Astrocyte (in vitro differentiated cells and primary cell): ENCODE measurements around the gene TLE7. TPM values are rescaled to one million over a fixed set of nuclear protein-coding genes. Genes with fewer than 3 reads are reported as not detected.

ENCODE experiments used
- DNase-seq: peaks from one replicate; pipeline ENCODE4 v3.0.0-alpha.2; 2010; ENCODE audit warnings: low read depth
- FAIRE-seq: peaks from 2 replicates; lab custom pipeline; 2011; peaks lifted over from hg19 to GRCh38; lab: Jason Lieb, UNC
- H2AFZ ChIP-seq: 2 replicates; pipeline ENCODE4 v1.6.0; 2012; ENCODE audit warnings: low read depth, low read length, inconsistent platforms
- H3K27ac ChIP-seq: 2 replicates; pipeline ENCODE4 v1.5.1; 2011; ENCODE audit warnings: low read depth, low read length, inconsistent platforms
- H3K27me3 ChIP-seq: 2 replicates; pipeline ENCODE4 v1.6.0; 2011; ENCODE audit warnings: low read length, inconsistent platforms; ENCODE audit not compliant: insufficient read depth
- H3K36me3 ChIP-seq: 2 replicates; pipeline ENCODE4 v1.5.1; 2011; ENCODE audit warnings: low read length, inconsistent platforms; ENCODE audit not compliant: insufficient read depth
- H3K4me1 ChIP-seq: 2 replicates; pipeline ENCODE4 v1.5.1; 2011; ENCODE audit warnings: low read length, inconsistent platforms; ENCODE audit not compliant: insufficient read depth
- H3K4me2 ChIP-seq: 2 replicates; pipeline ENCODE4 v1.6.0; 2012; ENCODE audit warnings: low read length, inconsistent platforms
- H3K4me3 ChIP-seq: 2 replicates; pipeline ENCODE4 v1.5.1; 2011; ENCODE audit warnings: low read depth, mild to moderate bottlenecking, low read length, inconsistent platforms; ENCODE audit not compliant: insufficient read depth
- H3K79me2 ChIP-seq: 2 replicates; pipeline ENCODE4 v1.6.0; 2012; ENCODE audit warnings: mild to moderate bottlenecking, low read length, inconsistent platforms; ENCODE audit not compliant: insufficient read depth
- H3K9ac ChIP-seq: 2 replicates; pipeline ENCODE4 v1.6.0; 2012; ENCODE audit warnings: mild to moderate bottlenecking, low read length, inconsistent platforms
- H3K9me3 ChIP-seq: 2 replicates; pipeline ENCODE4 v1.5.1; 2012; ENCODE audit warnings: low read depth, mild to moderate bottlenecking, low read length, inconsistent platforms; ENCODE audit not compliant: insufficient read depth
- H4K20me1 ChIP-seq: 2 replicates; pipeline ENCODE4 v1.6.0; 2012; ENCODE audit warnings: low read length, inconsistent platforms; ENCODE audit not compliant: insufficient read depth
- H3K27ac Mint-ChIP-seq: one replicate; pipeline ENCODE4 v1.8.0; 2021; ENCODE audit warnings: mild to moderate bottlenecking, mixed read lengths; ENCODE audit not compliant: unreplicated experiment
- H3K27me3 Mint-ChIP-seq: one replicate; pipeline ENCODE4 v1.8.0; 2021; ENCODE audit warnings: low read depth, mixed read lengths; ENCODE audit not compliant: unreplicated experiment
- H3K36me3 Mint-ChIP-seq: one replicate; pipeline ENCODE4 v1.8.0; 2021; ENCODE audit warnings: low read depth, mixed read lengths; ENCODE audit not compliant: unreplicated experiment
- H3K4me1 Mint-ChIP-seq: one replicate; pipeline ENCODE4 v1.8.0; 2021; ENCODE audit warnings: low read depth, mixed read lengths; ENCODE audit not compliant: unreplicated experiment
- H3K4me3 Mint-ChIP-seq: one replicate; pipeline ENCODE4 v1.8.0; 2021; ENCODE audit warnings: mild to moderate bottlenecking, moderate library complexity, mixed read lengths; ENCODE audit not compliant: unreplicated experiment
- H3K9me3 Mint-ChIP-seq: one replicate; pipeline ENCODE4 v1.8.0; 2021; ENCODE audit warnings: mild to moderate bottlenecking, mixed read lengths; ENCODE audit not compliant: unreplicated experiment
- EZH2 ChIP-seq: IDR thresholded peaks from 2 replicates; pipeline ENCODE4 v1.6.1; 2012; ENCODE audit warnings: mild to moderate bottlenecking, low read length, inconsistent platforms; ENCODE audit not compliant: insufficient read depth
- total RNA-seq: library from RNA; stranded (reverse); gene quantifications from 2 replicates; pipeline ENCODE4 v1.2.1, GENCODE V29; 2021
- TF ChIP-seq, protein P1 (sequence below): IDR thresholded peaks from 2 replicates; pipeline ENCODE4 v1.5.1; 2011; ENCODE audit warnings: low read depth, mild to moderate bottlenecking, inconsistent platforms, low read length, moderate library complexity; ENCODE audit not compliant: insufficient read depth

Gene TLE7
- total RNA-seq, 1 donor from 2014 or later = not detected

DNA sequence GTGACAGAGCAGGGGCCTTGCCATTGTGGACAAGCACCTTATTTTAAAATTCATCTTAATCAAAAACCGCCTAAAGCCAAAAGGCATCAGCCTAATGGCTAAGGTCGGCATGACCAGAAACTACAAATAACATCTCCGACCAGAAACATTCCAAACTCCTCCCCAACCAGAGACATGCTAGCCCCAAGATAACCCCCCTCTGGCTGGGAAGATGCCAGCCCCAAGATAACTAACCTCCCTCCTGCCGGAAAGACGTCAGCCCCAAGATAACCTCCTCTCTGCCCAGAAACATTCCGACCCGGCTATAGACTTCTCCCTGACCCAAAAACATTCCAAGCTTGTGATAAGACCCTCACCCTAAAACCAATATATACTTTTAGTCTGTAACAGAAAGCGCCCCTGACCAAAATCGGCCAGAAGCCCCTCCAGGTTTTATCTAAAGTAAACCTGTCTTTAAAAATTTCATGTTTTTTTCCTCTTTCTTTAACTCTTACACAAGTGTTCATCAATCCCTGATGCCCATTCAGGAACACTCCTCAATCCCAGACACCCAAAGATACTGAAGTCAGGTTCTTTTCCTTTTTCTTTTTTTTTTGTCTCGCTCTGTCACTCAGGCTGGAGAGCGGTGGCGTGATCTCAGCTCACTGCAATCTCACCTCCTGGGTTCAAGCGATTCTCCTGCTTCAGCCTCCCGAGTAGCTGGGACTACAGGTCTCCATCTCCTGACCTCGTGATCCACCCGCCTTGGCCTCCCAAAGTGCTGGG is 32.7 kb downstream of the TLE7 start:
- FAIRE-seq (no peak), DNase-seq (no peak)
- peaks cover 3% of the 10 kb centered on the region for H3K9me3 ChIP-seq
- H3K79me2 ChIP-seq = no peaks in the 10 kb centered on the region
- no peak overlapping the region for H3K4me2 ChIP-seq
- Mint-ChIP-seq H3K4me1 (no peaks in the 10 kb centered on the region), H3K27me3 (peaks cover 40% of the 10 kb centered on the region), H3K36me3 (peaks cover under 1% of the 10 kb centered on the region), H3K9me3 (peaks cover 11% of the 10 kb centered on the region), H3K4me3 (no peak overlapping the region), H3K27ac (no peak overlapping the region)
- no peaks in the 10 kb centered on the region for H3K4me1 ChIP-seq
- TF ChIP-seq EZH2 = no peak
- TF ChIP-seq, protein P1, sequence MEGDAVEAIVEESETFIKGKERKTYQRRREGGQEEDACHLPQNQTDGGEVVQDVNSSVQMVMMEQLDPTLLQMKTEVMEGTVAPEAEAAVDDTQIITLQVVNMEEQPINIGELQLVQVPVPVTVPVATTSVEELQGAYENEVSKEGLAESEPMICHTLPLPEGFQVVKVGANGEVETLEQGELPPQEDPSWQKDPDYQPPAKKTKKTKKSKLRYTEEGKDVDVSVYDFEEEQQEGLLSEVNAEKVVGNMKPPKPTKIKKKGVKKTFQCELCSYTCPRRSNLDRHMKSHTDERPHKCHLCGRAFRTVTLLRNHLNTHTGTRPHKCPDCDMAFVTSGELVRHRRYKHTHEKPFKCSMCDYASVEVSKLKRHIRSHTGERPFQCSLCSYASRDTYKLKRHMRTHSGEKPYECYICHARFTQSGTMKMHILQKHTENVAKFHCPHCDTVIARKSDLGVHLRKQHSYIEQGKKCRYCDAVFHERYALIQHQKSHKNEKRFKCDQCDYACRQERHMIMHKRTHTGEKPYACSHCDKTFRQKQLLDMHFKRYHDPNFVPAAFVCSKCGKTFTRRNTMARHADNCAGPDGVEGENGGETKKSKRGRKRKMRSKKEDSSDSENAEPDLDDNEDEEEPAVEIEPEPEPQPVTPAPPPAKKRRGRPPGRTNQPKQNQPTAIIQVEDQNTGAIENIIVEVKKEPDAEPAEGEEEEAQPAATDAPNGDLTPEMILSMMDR = no peak
- H3K9ac ChIP-seq = no peak overlapping the region
- H3K27ac ChIP-seq = no peak overlapping the region
- H3K4me3 ChIP-seq = no peak overlapping the region
- H3K36me3 ChIP-seq = no peaks in the 10 kb centered on the region
- H4K20me1 ChIP-seq = no peaks in the 10 kb centered on the region
- H2AFZ ChIP-seq = no peak overlapping the region
- peaks cover 4% of the 10 kb centered on the region for H3K27me3 ChIP-seq

DNA sequence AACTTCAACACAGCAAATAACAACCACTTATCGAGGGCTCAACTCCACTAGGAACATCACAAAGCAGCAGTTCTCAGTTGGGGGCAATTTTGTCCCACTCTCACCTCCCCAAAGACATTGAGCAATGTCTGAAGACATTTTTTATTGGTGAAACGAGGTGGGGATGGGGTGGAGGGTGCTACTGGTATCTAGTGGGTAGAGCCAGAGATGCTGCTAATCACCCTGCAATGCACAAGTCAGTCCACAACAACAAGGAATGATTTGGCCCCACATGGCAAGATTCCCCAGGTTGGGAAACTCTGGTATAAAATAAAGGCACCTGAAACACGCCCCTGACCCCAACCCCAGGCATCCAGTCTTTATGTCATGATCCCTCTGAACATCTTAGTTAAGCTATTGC is 33.3 kb downstream of the TLE7 start:
- no peak overlapping the region for H3K9ac ChIP-seq
- H3K9me3 Mint-ChIP-seq = peaks cover 12% of the 10 kb centered on the region
- H3K27me3 Mint-ChIP-seq = peaks cover 36% of the 10 kb centered on the region
- H3K4me3 Mint-ChIP-seq = no peak overlapping the region
- H3K36me3 Mint-ChIP-seq = peaks cover 3% of the 10 kb centered on the region
- DNase-seq = no peak
- peaks cover 3% of the 10 kb centered on the region for H3K9me3 ChIP-seq
- H4K20me1 ChIP-seq = no peaks in the 10 kb centered on the region
- H3K36me3 ChIP-seq = no peaks in the 10 kb centered on the region
- no peak overlapping the region for H3K27ac Mint-ChIP-seq
- no peak for FAIRE-seq
- TF ChIP-seq, protein P1 = no peak
- TF ChIP-seq EZH2 = no peak
- no peak overlapping the region for H3K27ac ChIP-seq
- no peaks in the 10 kb centered on the region for H3K4me1 ChIP-seq
- no peaks in the 10 kb centered on the region for H3K4me1 Mint-ChIP-seq
- H3K27me3 ChIP-seq = peaks cover 4% of the 10 kb centered on the region
- no peak overlapping the region for H3K4me3 ChIP-seq
- H3K79me2 ChIP-seq = no peaks in the 10 kb centered on the region
- no peak overlapping the region for H2AFZ ChIP-seq
- H3K4me2 ChIP-seq = no peak overlapping the region

DNA sequence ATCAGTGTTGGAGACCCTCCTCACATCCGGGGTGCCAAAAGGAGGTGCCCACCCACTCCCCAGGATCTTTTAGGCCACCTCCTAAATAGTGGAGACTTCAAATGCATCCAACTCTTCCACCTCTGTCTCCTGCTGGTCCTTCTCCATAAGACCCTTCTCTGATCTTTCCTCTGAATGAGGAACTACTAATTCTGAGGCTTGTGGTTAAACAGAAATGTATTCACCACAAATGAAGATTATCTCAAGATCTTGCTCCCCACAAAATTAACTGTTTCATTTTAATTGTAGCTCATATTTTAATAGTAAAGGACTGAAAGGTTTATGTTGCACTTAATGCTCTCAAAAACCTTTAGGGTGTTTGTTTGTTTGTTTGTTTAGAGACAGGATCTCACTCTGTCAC is 34.1 kb downstream of the TLE7 start:
- peaks cover 3% of the 10 kb centered on the region for H3K9me3 ChIP-seq
- peaks cover 12% of the 10 kb centered on the region for H3K9me3 Mint-ChIP-seq
- no peaks in the 10 kb centered on the region for H3K4me1 ChIP-seq

More for the DNA sequence above, 34.1 kb downstream of the TLE7 start:
- no peak for DNase-seq
- H3K27me3 Mint-ChIP-seq = peaks cover 36% of the 10 kb centered on the region
- no peaks in the 10 kb centered on the region for H3K4me1 Mint-ChIP-seq
- no peak for FAIRE-seq
- H3K27ac ChIP-seq = no peak overlapping the region
- H3K4me3 ChIP-seq = no peak overlapping the region
- H3K36me3 Mint-ChIP-seq = peaks cover 3% of the 10 kb centered on the region
- H3K27me3 ChIP-seq = peaks cover 4% of the 10 kb centered on the region
- H3K9ac ChIP-seq = no peak overlapping the region
- H3K36me3 ChIP-seq = no peaks in the 10 kb centered on the region
- H3K27ac Mint-ChIP-seq = no peak overlapping the region
- H3K79me2 ChIP-seq = no peaks in the 10 kb centered on the region
- no peak overlapping the region for H3K4me2 ChIP-seq
- no peak for TF ChIP-seq EZH2
- H4K20me1 ChIP-seq = no peaks in the 10 kb centered on the region
- H3K4me3 Mint-ChIP-seq = no peak overlapping the region
- H2AFZ ChIP-seq = no peak overlapping the region
